HFF-Myc (cell line): ENCODE data around the gene PARD3.

Experiments
- DNase-seq: peaks from one replicate; pipeline ENCODE4 v3.0.0-alpha.2; 2011; ENCODE audit warnings: low read depth; ENCODE audit errors: extremely low read depth
- H3K4me3 ChIP-seq: replicated peaks from 2 replicates; pipeline ENCODE4 v1.5.1; 2011; ENCODE audit warnings: low read depth, mild to moderate bottlenecking, control low read depth, low read length
- CTCF ChIP-seq: IDR thresholded peaks from 2 replicates; pipeline ENCODE4 v1.5.1; 2012; ENCODE audit warnings: mild to moderate bottlenecking, low read depth, low read length, control low read depth; ENCODE audit errors: missing control alignments

Gene PARD3

GRCh38 chr10:34689053-34689452 is 126.0 kb downstream of the PARD3 start:
- no peak for DNase-seq
- no peak overlapping the region for H3K4me3 ChIP-seq
- TF ChIP-seq CTCF = no peak

GRCh38 chr10:34687434-34688210 is 127.5 kb downstream of the PARD3 start:
- TF ChIP-seq CTCF = no peak
- H3K4me3 ChIP-seq = no peak overlapping the region
- DNase-seq = no peak

- no peak overlapping the region for H3K4me3 ChIP-seq
- DNase-seq = no peak
- TF ChIP-seq CTCF = no peak
These were observed 132.5 kb downstream of the PARD3 start for GRCh38 chr10:34682580-34682979.

GRCh38 chr10:34681933-34682332 is 133.2 kb downstream of the PARD3 start:
- no peak for DNase-seq
- H3K4me3 ChIP-seq = no peak overlapping the region
- no peak for TF ChIP-seq CTCF

- no peak for DNase-seq
- H3K4me3 ChIP-seq = no peak overlapping the region
- no peak for TF ChIP-seq CTCF
These were observed 135.9 kb downstream of the PARD3 start for GRCh38 chr10:34679177-34679576.

- H3K4me3 ChIP-seq = no peak overlapping the region
- no peak for DNase-seq
- no peak for TF ChIP-seq CTCF
These were observed 137.5 kb downstream of the PARD3 start for GRCh38 chr10:34677591-34677990.

GRCh38 chr10:34677132-34677531 is 138.0 kb downstream of the PARD3 start:
- DNase-seq = no peak
- no peak overlapping the region for H3K4me3 ChIP-seq
- no peak for TF ChIP-seq CTCF
